Left renal cortex interstitium (tissue), 4 donors: ENCODE results near the gene ERCC2. TPM values are rescaled to one million over a fixed set of nuclear protein-coding genes. Genes with fewer than 3 reads are reported as not detected.

Experiments used
- DNase-seq, 4 donors: peaks; one replicate each; pipeline ENCODE4 v3.0.0-alpha.2; 2013; ENCODE audit warnings: low read depth in 4 of 4, low spot score in 2 of 4, missing footprints in 1 of 4
- polyA plus RNA-seq, 4 donors: library from polyadenylated mRNA; unstranded; fragments of 120-200 nt; gene quantifications; one replicate each; pipeline ENCODE4 v1.2.1, GENCODE V29; 2013; ENCODE audit not compliant: insufficient read length in 4 of 4

The ERCC2 gene
- polyA plus RNA-seq, 4 donors = 31.8 to 44.1 (median 36.8) TPM

DNA sequence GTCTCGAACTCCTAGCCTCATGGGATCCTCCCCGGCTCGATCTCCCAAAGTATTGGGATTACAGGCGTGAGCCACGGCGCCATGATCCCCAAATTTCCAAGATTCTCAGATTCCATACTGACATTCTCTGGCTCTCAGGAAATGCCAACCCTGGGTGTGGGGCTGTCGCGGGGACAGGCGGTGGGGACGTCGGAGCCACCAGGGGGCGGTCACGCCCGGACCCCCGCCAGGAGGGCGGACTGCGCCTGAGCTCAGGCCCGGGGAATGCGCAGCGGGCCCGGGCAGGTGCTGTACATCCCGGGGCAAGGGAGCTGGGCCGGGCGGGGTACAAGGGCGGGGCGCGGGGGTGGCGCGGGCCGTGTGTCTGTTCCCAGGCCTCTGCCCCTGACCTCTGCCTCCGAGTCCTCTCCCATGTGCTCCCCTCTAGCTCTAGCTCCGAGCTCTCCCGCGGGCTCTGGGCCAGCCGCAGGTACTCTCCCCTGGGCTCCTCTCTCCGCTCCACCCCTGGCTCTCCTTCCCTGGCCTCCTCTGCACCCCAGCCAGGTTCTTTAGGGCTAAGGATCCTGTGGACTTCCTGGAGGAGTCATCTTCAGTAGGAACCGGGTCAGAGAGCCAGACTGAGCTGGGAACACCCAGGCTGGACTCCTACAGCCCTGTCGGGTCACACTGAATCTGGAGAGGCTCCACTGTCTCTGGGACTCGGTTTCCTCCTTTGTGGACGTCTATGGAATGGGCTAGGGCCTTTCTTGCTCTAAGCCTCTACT is 32.1 kb upstream of the ERCC2 start:
- no peak for DNase-seq

DNA sequence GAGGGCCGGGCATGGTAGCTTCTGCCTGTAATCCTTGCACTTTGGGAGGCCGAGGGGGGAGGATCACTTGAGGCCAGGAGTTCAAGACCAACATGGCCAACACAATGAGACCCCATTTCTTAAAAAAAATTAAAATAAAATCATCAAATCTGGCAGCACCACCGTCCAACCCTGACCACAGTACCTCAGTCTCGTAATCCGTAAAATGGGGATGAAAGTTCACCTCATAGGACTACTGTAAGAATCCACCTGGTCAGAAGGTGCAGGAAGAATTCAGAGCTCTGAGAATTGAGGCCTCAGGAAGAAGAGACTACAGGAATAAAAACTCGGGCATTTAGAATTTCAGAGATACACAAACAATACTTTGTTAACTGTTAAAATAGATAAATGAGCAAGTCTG is 31.4 kb upstream of the ERCC2 start:
- no peak for DNase-seq

DNA sequence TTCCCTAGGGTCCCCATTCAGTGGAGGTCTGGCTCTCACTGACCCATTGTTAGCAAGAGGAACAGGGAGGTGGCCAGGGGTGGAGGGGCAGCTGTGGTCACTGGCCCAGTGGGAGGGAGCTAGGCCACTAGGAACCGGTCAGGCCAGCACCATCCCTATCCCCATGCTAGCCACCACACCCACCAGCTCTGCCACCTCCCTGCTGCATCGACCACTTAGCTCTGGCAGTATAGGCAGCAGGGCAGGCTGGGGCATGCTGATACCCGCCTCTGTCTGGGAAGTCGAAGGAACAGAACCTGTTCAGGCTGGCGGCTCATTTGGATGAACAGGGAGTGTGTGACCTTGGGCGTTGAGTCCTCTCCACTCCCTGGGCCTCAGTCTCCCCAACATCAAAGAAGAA is 29.8 kb upstream of the ERCC2 start:
- no peak for DNase-seq

DNA sequence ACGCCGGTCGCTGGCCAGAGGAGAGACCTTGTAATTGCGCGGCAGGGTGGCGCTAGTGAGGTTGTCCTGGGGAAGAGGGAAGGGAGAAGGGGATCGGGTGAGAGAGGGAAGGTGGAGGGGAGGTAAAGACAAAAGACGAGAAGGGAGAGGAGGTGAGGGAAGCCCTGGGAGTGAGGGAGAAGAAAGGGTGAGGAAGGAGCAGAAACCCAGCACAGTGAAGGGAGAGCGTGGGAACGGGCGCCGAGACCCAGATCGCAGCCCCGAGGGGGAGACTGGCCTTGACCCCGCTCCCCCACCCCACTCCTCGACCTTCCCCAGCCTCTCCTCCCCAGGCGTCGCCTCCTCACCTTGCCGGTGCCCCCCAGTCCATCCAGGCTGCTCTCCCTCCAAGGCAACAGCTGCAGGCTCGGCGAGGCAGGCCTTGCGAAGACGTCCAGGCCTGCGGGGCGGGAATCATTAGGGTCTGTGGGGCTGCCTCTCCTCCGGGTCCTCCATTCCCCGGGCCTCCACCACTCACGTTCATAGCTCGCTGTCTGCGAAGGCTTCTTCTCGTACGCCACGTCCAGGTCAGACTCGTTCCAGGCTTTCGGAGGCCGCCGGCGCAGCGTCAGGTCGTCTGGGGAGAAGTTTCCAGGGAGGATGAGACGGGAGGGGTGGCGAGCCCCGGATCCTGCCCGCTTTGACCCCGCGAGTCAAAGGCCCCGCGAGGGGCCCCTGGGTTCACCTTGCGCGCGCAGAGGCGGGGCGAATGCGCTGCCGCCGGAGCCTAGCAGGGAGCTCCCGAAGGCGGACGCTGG is 25.6 kb upstream of the ERCC2 start:
- DNase-seq = no peak

DNA sequence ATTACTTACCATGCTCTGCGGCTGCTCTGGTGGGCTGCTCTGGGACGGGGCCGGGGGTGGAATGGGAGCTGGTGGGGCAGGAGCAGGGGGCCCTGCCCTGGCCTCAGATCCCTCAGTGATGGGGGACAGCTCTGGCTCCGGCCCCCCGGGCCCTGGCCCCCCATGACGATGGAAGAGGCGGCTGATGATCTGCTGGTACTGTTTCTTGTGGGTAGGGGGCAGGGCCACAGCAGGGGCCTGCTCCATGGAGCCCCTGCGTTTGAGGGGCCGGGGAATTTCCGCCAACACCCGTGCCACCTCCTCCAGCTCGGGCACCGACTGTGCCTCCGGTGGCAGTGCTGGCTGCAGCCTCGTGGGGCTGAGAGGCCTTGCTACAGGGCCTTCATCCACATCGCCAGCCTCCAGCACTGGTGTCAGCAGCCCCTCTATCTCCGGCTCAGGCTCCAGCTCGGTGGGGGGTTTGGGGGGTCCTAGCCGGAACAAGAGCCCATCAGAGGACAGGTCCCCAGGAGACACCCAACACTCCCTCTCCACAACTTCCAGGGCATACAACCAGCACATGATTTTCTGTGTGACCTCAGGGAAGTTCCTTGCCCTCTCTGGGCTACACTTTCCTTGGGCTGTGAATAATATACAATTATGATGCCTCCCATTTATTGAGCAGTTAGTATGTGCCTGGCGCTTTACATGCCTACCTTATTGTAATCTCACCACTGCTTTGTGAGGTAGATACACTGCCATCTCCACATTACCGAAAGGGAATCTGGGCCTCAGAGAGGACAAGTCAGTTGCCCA is 21.7 kb upstream of the ERCC2 start:
- no peak for DNase-seq

DNA sequence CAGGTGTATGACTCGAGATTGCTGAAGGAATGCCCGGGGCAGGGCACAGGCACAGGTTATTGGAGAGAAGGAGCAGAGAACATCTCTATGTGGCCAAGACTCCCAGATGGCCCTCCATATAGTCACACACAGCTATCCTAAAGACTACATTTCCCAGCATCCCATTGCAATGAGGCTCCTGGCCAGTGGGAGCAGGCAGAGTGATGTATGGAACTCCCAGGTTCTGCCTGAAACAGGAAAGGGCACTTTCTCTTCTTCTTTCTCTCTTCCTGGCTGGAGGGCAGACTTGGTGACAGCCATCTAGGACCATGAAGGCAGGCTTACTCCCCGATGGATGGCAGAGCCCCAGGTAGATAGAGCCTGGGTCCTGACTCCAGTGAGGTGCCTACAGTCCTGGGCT is 21.0 kb upstream of the ERCC2 start:
- no peak for DNase-seq

DNA sequence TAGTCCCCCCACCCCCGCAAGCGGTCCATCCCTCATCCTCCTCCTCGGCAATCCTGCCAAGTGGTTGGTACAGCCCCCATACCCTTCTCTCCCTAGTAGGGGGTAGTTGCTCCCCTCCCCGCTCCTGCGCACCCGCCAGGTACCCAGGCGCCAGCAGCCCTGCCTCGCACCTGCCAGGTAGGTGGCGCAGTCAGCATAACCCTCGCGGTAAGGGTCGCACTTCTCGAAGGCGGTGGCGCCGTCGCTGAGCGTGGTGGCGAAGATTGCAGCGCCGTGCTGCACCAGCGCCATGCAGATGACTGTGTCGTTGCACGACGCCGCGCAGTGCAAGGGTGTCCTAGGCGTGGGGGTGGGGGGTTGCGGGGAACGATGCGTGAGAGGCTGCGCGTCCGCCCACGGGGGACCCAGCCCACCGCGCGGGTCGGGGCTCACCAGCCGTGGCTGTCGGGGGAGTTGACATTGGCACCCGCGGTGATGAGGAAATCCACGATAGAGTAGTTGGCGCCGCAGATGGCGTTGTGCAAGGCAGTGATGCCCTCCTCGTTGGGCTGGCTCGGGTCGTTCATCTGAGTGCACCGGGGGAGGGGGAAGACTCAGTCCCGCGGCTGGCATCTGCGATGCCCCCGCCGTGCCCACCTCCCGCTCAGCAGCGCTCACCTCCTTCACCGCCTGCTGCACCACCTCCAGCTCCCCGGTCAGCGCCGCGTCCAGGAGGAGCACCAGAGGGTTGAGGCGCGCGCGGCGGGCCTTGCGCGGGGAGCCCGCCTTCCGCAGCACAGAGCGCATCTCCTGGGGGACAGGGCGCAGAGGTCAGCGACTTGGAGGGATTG is 15.2 kb upstream of the ERCC2 start:
- DNase-seq = no peak

DNA sequence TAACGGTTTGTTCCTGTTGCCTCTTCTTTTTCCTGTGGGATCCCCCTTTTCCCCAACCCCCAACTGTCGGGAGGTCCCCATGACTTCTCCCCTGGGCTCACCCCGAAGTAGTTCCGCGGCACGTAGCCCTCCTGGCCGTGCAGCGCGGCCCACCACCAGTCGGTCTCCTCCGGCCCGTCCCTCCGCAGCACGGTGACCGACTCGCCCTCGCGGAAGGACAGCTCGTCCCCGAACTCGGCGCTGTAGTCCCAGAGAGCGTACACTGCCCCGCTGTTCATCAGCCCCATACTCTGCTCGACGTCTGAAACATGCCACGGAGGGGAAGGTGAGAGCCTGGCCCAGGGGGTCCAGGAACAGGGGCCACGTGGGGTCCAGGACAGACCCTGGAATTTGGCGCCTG is 12.1 kb upstream of the ERCC2 start:
- DNase-seq = no peak

DNA sequence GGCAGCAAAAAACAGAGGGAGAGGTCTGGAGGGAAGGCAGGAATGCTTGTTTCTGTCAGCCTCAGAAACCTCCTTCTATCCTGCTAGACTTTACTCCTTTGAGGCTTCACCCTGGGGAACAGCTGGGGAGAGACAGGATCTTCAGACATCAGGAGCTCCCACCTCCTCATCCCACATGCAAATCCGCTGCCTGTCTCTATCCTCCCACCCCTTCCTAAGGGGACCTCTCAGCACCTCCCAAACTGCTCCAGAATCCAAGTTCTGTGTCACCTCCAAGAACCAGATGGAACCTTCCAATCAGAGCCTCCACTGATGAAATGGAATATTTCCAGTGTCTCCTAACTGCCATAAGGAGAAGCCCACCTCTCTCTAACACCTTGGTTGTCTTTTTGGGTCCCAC is 9.7 kb upstream of the ERCC2 start:
- no peak for DNase-seq

DNA sequence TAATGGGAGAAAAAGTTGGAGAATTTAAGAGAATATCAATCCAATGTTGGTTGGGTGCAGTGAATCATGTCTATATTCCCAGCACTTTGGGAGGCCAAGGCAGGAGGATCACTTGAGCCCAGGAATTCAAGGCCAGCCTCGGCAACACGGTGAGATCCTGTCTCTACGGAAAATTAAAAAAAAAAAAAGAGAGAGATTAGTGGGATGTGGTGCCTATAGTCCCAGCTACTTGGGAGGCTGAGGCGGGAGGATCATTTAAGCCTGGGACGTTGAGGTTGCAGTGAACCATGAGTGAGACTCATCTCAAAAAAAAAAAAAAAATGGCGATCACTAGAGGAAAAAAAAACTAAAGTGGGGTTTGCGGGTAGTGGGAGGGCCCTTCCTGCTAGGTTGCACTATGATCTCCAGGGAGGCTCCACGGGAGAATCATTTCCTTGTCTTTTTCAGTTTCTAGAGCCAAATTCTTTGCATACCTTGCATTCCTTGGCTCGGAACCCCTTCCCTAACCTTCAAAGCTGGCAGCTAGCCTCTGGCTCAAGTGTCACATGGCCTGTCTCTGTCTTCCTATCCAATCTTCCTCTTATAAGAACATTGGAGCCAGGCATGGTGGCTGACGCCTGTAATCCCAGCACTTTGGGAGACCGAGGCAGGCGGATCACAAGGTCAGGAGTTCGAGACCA is 5.8 kb upstream of the ERCC2 start:
- DNase-seq = peak in 2 of 4 donors; percentile 40 to 46

DNA sequence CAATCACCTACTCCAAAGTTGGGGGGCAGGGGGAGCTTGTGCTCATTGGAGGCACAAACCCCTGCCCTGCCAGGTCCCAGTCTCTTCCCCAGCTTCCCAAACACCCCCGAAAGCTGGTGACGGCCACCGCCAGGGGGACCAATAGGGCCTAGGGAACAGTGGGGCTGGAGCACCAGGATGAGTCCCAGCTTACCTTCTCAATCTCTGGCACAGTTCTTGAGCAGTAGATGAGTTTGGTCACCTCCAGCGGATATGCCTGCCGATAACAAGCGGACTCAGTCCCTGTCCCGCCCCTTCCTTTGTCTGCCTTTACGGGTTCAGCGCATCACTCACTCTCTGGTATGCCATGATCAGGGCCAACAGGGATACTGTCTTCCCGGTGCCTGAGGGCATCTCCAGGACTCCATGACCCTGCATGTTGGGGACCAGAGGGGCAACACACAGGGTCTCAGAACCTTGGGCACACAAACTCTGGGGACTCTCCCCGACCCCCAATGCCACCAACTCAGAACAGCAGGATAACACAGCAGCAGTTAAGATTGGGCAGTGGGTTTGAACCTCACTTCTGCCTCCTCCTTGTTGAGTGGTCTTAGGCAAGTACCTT is 1.5 kb downstream of the ERCC2 start:
- no peak for DNase-seq

DNA sequence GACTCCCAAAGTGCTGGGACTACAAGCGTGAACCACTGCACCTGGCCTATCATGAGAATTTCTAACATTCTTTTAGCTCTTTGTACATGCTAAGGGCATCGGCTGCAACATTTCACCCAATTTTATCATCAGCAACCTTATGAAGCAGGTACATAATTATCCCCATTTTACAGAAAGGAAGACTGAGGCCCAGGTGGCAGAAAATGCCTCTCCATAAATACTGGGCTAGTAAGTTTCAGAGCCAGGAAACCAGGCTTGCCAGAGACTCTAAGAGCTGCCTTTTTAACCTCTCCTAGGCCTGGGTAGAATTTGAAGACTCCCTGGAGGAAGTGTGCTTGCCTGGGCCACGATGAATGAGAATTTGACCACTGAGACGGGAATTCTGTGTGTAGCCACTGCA is 2.2 kb downstream of the ERCC2 start:
- no peak for DNase-seq

DNA sequence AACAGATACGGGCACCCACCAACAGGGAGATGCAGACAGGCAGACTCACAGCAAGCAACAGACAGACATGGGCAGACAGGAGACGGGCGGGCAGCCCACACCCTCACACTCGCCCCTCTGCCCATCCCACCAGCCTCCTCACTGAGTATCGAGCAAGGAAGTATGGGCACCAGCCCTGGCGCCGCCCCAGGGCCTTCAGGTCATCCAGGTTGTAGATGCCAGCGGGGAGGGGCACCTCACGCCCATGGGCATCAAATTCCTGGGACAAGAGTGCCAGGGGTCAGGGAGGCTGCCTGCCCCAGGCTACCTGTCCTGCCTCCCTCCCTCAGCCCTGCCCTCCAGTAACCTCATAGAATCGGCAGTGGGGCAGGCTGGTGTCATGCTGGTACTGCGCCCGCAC is 5.7 kb downstream of the ERCC2 start:
- DNase-seq = no peak

DNA sequence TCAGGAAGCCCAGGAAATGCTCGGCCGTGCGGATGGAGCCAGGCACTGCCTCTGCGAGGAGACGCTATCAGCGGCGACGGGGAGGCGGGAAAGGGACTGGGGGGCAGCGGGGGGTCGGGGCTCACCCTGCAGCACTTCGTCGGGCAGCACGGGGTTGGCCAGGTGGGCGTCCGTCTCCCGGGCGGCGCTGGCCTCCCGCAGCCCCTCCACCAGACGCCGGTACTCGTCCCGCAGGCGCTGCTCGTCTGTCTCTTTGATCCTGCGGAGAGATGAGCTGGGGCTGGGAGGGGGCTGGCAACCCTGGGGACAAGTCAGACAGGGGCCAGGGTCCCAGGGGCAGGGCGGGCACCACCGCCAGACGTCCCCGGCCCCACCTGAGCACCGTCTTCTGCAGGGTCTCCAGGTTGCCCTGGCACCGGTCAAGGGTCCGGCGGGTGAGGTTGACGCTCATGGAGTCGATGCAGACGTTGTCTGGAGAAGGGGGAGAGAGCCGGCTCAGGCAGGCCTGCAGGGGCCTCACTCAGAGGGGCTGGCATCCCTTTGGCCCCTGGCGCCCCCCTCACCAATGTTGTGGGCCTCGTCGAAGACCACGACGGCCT is 6.4 kb downstream of the ERCC2 start:
- DNase-seq = no peak

DNA sequence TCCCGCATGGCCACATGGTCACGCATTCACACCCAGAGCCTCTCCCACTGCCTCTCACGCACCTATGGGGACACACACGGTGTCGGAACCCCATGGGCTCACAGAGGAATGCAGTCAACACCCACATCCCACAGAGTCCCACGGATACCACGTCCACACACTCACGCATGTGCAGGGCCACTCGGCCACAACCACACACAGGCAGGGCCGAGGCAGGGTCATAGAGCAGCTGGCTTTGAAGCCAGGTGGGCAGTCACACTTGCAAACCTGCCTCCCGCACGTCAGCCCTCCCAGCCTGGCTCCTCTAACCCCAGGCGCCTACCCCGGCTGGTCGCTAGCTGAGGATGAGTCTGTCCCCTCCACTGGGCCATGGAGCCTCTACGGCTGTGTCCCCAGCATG is 8.1 kb downstream of the ERCC2 start:
- DNase-seq = no peak

DNA sequence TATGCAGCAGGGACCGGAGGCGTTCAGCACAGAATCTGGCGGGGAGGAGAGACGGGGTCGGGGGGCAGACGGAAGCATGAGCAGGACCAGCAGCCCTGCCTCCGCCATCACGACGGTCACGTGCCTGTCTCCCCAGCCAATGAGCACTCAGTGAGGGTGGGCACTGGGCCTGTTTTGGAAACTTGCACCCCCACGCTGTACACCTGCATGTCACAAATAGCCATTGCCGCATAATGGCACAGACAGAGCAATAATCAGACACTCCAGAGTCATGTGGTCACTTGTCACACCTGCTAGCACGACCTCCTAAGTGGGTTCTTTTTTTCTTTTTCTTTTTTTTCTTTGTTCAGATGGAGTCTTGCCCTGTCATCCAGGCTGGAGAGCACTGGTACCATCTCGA is 8.8 kb downstream of the ERCC2 start:
- no peak for DNase-seq

DNA sequence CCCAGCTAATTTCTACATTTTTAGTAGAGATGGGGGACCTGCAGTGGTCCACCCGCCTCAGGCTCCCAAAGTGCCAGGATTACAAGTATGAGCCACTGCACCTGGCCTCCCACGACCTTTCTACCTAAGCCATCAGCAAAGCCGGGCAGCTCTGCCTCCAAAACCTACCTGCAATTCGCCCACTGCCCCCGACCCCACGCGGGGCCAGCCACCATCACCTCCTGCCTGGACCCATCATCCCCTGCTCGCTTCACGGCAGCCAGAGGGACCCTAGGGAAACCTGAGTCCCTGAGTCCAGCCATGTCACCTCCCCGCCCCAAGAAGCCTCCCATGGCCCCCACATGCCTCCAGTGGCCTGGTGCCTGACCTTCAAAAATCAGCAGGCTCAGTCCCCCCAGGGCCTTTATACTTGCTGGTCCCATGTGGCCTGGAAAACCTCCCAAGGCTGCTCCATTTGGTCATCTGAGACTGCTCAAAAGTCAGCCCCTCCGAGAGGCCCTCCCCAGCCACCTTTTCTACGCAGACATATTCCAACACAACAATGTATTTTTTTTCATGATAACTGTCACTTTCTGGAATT is 12.1 kb downstream of the ERCC2 start:
- no peak for DNase-seq

DNA sequence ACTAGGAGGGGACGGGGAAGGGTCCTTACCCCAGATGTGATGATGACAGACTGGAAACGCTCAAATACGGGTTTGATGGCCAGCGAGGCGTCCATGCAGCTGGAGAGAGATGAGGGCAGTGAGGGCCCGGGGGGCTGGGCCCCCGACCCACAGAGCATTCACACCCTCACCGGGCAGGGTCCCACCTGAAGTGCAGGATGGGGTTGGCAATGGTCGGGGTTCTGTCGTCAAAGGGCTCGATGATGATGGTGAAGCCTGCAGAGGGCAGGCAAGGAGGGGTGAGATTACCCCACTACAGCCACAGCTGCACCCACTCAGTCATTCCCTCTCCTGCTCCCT is 13.0 kb downstream of the ERCC2 start:
- DNase-seq = no peak
